ENCODE results near the gene ZMYND10. TPM values are rescaled to one million over a fixed set of nuclear protein-coding genes. Genes with fewer than 3 reads are reported as not detected.

Gene ZMYND10
- total and polyA plus RNA-seq, 9 of the 15 experiments (the other 6 are each of a cell fraction or from before 2014, with no cell fraction given) = 0.20 to 2.8 (median 0.70) TPM

- Histone ChIP-seq H3K79me2 (ENCODE audit: control insufficient read depth, insufficient read depth, low read length) (no peaks in the 10 kb centered on the region), H3K4me1 (replicated peaks in 1 of 2; ENCODE audit: control insufficient read depth in 2 of 2, insufficient read depth in 2 of 2, low read length in 2 of 2) (peaks cover 12 to 38% of the 10 kb centered on the region in 2 experiments; a peak in 4 of 5 replicates), H2AFZ (ENCODE audit: low read depth, low read length) (no peak overlapping the region), H3K4me2 (ENCODE audit: insufficient read depth, low read length) (no peak overlapping the region), H4K20me1 (replicated peaks; ENCODE audit: control insufficient read depth, insufficient read depth, low read length) (no peaks in the 10 kb centered on the region), H3K27ac (ENCODE audit: extremely low read depth, low read depth, low read length) (no peak overlapping the region), H3K27me3 (ENCODE audit: control insufficient read depth in 2 of 2, insufficient read depth in 2 of 2, low read length in 2 of 2) (peaks cover 0 to 9% of the 10 kb centered on the region in 2 experiments; a peak in 1 of 5 replicates), H3K36me3 (ENCODE audit: control insufficient read depth, insufficient read depth, low read length) (no peaks in the 10 kb centered on the region), H3K9me1 (ENCODE audit: control insufficient read depth, insufficient read depth, low read length) (no peaks in the 10 kb centered on the region), H3K9me3 (replicated peaks; ENCODE audit: control insufficient read depth, insufficient read depth, low read depth, low read length) (no peaks in the 10 kb centered on the region), H3K9ac (ENCODE audit: insufficient read depth in 1 of 2, low read depth in 2 of 2, low read length in 2 of 2) (peak overlapping the region in 1 of 2 experiments; percentile 17; a peak in 2 of 4 replicates), H3K4me3 (no peak overlapping the region)
- CTCF ChIA-PET (ENCODE audit: low intra/inter-chr PET ratio) = interaction anchor here (1.9 kb wide), 1 partner anchor 13 kb away, joined by 4 read pairs; no protein-coding TSS in a partner anchor
- TF ChIP-seq TEAD1 (CRISPR knock-in tag; IDR thresholded peaks at IDR 0.05) (no peak), CTCF (IDR thresholded peaks at IDR 0.05 in 2 of 3, conservative IDR thresholded peaks at IDR 0.05 in 1 of 3; ENCODE audit: insufficient read depth in 2 of 3, low read depth in 1 of 3, low read length in 3 of 3) (peak in 2 of 3 experiments; percentile 20 to 22; a peak in 1 of 6 replicates)
- intact Hi-C loops (cut with micrococcal nuclease) = no loop called here
- POLR2A ChIA-PET = interaction anchor here (0.6 kb wide), 1 partner anchor 214 kb away, joined by 3 read pairs; no protein-coding TSS in a partner anchor
- in situ Hi-C loops (cut with MboI) = no loop called here
- FAIRE-seq (no peak), DNase-seq (ENCODE audit: extremely low read depth in 1 of 4, low spot score in 3 of 4) (peak in 2 of 4 experiments; percentile 41), ATAC-seq (peak; percentile 52; the same call in 2 of the 3 replicates)
- BruUV-seq (replicated peaks) = no TSS peak
- WGBS (ENCODE audit: insufficient coverage, low coverage, missing lambda C conversion rate) = 5% methylated on average over 5 of the region's 7 CpGs
Observed at GRCh38 chr3:50375258-50375931, 29.9 kb upstream of the ZMYND10 start.

Measured in K562 (cell line).